ENCODE results near the gene ST3GAL5.
"Not testable (repeated sequence)": the region's sequence is repeated elsewhere in the genome, so short reads cannot be mapped to it uniquely, and the experiment has no call there.

Gene ST3GAL5

GRCh38 chr2:85834466-85834865, 54.3 kb downstream of the ST3GAL5 start:
- peak; percentile 22 for DNase-seq (ENCODE audit: low read depth)
- no peak overlapping the region for H3K4me3 ChIP-seq (ENCODE audit: control insufficient read depth, low read depth, low read length)
- no peak for TF ChIP-seq CTCF (conservative IDR thresholded peaks at IDR 0.05; ENCODE audit: control insufficient read depth, insufficient read depth, low read depth, low read length)

GRCh38 chr2:85831735-85832134, 57.1 kb downstream of the ST3GAL5 start:
- H3K4me3 ChIP-seq (ENCODE audit: control insufficient read depth, low read depth, low read length), result no peak overlapping the region
- no peak for DNase-seq (ENCODE audit: low read depth)
- no peak for TF ChIP-seq CTCF (conservative IDR thresholded peaks at IDR 0.05; ENCODE audit: control insufficient read depth, insufficient read depth, low read depth, low read length)

DNA sequence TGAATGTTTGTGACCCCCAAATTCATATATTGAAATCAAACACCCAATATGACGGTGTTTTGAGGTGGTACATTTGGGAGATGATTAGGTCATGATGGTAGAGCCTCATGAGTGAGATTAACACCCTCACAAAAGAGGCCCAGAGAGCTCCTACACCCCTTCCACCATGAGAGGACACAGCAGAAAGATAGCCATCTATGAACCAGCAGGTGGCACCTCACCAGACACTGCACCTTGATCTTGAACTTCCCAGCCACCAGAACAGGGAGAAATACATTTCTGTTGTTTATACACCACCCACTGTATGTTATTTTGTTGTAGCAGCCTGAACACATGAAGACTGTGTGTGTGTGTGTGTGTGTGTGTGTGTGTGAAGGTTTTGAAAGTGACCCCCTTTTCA, 58.1 kb downstream of the ST3GAL5 start:
- no peak for DNase-seq (ENCODE audit: low read depth)
- no peak overlapping the region for H3K4me3 ChIP-seq (ENCODE audit: control insufficient read depth, low read depth, low read length)
- peak; percentile 17 for TF ChIP-seq CTCF (conservative IDR thresholded peaks at IDR 0.05; ENCODE audit: control insufficient read depth, insufficient read depth, low read depth, low read length)

- H3K4me3 ChIP-seq (ENCODE audit: control insufficient read depth, low read depth, low read length), result not testable (repeated sequence)
Measured at GRCh38 chr2:85829394-85829793, 59.4 kb downstream of the ST3GAL5 start.

GRCh38 chr2:85828725-85829124, 60.1 kb downstream of the ST3GAL5 start:
- no peak overlapping the region for H3K4me3 ChIP-seq (ENCODE audit: control insufficient read depth, low read depth, low read length)
- TF ChIP-seq CTCF (conservative IDR thresholded peaks at IDR 0.05; ENCODE audit: control insufficient read depth, insufficient read depth, low read depth, low read length), result no peak
- DNase-seq (ENCODE audit: low read depth), result no peak

More at GRCh38 chr2:85829394-85829793, 59.4 kb downstream of the ST3GAL5 start:
- not testable (repeated sequence) for DNase-seq (ENCODE audit: low read depth)

DNA sequence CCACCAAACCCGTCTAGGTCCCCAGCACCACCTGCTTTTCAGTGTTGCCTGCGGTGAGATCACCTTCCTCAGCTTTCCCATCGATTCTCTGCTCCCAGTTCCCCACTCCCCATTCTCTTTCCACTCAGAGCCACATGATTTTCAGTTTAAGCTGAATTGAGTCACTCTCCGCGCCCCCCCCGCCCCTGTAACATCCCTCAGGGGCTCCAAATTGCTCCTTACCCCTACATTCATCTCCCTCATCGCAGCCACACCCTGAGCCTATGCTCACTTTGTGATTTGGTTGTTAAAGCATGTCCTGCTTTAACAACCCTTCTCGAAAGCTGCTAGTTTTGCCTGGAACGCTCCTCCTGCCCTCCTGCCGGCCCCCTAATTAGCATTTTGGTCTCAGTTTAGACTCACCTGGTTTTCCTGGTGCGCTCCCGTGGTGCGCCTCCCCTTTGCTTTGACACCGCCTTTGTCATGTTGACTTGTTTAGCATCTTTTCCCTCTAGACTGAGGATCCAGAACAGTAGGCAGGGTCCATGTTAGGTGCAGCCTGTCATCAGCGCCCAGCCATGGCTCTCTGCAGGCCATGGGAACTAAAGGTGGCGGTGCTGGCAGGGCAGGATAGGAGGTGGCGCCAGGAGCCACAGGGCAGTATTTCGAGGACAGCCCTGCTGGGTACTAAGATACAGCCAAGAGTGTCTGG, 60.8 kb downstream of the ST3GAL5 start:
- H3K4me3 ChIP-seq (ENCODE audit: control insufficient read depth, low read depth, low read length), result no peak overlapping the region
- DNase-seq (ENCODE audit: low read depth), result no peak
- TF ChIP-seq CTCF (conservative IDR thresholded peaks at IDR 0.05; ENCODE audit: control insufficient read depth, insufficient read depth, low read depth, low read length), result no peak

DNA sequence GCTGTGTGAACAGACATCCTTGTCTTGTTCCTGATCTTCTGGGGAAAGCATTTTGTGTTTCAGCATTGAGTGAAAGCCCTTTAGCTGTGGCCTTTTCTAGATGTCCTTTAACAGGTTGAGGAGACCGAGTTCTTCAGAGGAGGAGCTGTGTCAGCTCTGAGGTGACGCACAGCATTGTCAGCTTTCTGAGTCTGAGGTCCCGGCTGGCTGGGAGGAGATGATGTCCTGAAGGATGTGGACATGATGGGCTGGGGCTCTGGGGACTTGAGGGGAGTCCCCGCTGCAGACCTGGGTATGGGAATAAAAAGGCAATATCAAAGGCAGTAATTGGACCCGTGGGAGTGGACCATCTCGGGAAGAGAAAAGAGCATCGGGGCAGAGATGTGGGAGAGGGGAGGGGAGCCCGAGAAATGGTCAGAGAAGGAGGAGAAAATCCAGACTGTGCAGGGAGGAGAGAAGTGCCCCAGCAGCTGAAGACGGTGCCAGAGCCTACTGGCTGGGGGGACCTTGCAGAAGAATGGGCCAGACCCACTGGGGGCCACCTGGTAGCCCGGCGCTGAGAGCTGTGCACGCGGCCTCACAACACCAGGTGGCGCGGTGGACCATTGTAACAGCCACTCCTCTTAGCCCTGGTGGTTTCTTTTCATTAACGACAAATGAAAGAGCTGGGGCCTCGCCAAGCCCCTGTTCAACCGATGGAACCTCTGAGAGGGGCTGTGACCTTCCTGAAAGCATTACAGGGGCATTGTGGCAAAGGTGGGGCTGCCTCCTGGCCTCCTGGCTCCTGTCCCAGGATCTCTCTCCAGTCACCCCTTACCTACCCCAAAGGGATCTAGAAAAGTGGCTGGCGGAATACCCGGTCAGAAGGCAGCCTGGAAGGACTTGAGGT, 61.6 kb downstream of the ST3GAL5 start:
- peak; percentile 80 for TF ChIP-seq CTCF (conservative IDR thresholded peaks at IDR 0.05; ENCODE audit: control insufficient read depth, insufficient read depth, low read depth, low read length)
- no peak overlapping the region for H3K4me3 ChIP-seq (ENCODE audit: control insufficient read depth, low read depth, low read length)
- peak; percentile 53 for DNase-seq (ENCODE audit: low read depth)
